ENCODE data around the gene MDC1.
"Not testable (repeated sequence)": the region's sequence is repeated elsewhere in the genome, so short reads cannot be mapped to it uniquely, and the experiment has no call there.

MDC1 gene, protein sequence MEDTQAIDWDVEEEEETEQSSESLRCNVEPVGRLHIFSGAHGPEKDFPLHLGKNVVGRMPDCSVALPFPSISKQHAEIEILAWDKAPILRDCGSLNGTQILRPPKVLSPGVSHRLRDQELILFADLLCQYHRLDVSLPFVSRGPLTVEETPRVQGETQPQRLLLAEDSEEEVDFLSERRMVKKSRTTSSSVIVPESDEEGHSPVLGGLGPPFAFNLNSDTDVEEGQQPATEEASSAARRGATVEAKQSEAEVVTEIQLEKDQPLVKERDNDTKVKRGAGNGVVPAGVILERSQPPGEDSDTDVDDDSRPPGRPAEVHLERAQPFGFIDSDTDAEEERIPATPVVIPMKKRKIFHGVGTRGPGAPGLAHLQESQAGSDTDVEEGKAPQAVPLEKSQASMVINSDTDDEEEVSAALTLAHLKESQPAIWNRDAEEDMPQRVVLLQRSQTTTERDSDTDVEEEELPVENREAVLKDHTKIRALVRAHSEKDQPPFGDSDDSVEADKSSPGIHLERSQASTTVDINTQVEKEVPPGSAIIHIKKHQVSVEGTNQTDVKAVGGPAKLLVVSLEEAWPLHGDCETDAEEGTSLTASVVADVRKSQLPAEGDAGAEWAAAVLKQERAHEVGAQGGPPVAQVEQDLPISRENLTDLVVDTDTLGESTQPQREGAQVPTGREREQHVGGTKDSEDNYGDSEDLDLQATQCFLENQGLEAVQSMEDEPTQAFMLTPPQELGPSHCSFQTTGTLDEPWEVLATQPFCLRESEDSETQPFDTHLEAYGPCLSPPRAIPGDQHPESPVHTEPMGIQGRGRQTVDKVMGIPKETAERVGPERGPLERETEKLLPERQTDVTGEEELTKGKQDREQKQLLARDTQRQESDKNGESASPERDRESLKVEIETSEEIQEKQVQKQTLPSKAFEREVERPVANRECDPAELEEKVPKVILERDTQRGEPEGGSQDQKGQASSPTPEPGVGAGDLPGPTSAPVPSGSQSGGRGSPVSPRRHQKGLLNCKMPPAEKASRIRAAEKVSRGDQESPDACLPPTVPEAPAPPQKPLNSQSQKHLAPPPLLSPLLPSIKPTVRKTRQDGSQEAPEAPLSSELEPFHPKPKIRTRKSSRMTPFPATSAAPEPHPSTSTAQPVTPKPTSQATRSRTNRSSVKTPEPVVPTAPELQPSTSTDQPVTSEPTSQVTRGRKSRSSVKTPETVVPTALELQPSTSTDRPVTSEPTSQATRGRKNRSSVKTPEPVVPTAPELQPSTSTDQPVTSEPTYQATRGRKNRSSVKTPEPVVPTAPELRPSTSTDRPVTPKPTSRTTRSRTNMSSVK (N-terminal part only)

GRCh38 chr6:30717129-30717844 is at the start of gene MDC1:
Gene MDC1, minus strand, starts transcription at chr6:30717281. Its CDS starts 2,106 bp downstream, at chr6:30715175.
- peak; percentile 92 to 99 (median 98) for DNase-seq (ENCODE audit: low read depth in 3 of 3, low spot score in 1 of 3)

- DNase-seq (ENCODE audit: low read depth in 3 of 3, low spot score in 1 of 3): no peak
These were observed 49.5 kb upstream of the MDC1 start for GRCh38 chr6:30766461-30767157.

- DNase-seq (ENCODE audit: low read depth in 3 of 3, low spot score in 1 of 3): not testable (repeated sequence)
These were observed 48.4 kb upstream of the MDC1 start for GRCh38 chr6:30765495-30765894.

GRCh38 chr6:30764490-30765043 is 47.5 kb upstream of the MDC1 start:
- DNase-seq (ENCODE audit: low read depth in 3 of 3, low spot score in 1 of 3): not testable (repeated sequence)

- no peak for DNase-seq (ENCODE audit: low read depth in 3 of 3, low spot score in 1 of 3)
These were observed 46.8 kb upstream of the MDC1 start for GRCh38 chr6:30763618-30764489.

DNA sequence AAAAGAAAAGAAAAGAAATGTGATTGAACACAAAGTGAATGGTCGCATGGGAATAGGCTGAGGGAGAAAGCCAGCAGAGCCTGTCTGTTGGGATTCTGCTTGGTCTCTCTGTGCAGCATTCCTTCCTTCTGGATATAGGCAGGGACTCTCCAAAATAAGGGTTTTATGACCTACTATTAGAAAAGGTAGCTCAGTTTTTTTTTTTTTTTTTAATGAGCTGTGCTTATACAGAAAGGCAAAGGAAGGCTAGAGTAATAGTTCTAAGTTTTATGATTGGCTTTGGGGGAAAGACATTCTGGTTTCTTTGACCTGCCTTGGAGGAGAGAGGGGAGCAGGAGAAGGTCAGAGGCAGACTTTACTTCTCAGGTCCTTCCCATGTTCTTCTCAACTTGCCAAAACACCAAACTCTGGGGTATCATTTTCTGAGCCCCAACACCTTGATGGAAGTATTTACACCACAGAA is 46.1 kb upstream of the MDC1 start:
- DNase-seq (ENCODE audit: low read depth in 3 of 3, low spot score in 1 of 3): no peak

DNA sequence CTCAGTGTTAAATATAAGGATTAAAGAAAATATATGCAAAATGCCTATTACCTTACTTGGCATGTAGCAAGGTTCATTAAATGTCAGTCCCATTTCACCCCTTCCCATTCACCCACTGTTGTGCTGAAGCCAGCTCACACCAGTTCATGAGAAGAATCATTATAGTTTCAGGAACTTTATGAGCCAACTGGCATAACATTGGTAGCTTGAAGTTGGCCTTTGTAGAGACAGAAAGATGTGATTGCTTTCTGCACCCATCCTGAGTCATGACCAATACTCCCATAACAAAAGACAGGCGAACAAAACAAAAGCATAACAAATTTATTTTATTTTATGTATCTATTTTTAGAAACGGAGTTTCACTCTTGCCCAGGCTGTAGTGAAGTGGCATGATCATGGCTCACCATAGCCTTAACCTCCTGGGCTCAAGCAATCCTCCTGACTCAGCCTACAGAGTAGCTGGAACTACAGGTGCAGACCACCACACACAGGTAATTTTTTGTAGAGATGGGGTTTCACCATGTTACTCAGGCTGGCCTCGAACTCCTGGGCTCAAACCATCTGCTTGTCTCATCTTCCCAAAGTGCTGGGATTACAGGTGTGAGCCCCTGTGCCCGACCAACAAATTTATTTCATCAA is 44.8 kb upstream of the MDC1 start:
- no peak for DNase-seq (ENCODE audit: low read depth in 3 of 3, low spot score in 1 of 3)

GRCh38 chr6:30760549-30760948 is 43.5 kb upstream of the MDC1 start:
- DNase-seq (ENCODE audit: low read depth in 3 of 3, low spot score in 1 of 3): no peak

DNA sequence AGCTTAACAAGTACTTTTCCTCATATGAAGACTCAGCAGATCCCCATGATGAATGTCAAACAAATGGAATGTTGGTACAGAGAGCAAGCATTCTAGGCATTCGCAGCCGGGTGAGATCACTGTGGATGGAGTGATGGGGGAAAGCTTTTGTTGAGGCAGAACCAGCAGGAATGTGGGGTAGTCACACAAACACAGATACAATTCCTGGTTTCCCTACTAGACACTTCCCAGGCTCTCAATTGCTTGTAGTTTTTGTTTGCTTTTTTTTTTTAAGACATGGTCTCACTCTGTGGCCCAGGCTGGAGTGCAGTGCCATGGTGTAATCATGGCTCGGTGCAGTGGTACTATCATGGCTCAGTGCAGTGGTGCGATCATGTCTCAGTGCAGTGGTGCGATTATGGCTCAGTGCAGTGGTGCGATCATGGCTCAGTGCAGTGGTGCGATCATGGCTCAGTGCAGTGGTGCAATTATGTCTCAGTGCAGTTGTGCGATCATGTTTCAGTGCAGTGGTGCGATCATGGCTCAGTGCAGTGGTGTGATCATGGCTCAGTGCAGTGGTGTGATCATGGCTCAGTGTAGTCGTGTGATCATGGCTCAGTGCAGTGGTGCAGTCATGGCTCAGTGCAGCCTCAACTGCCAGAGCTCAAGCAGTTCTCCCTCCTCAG is 42.6 kb upstream of the MDC1 start:
- no peak for DNase-seq (ENCODE audit: low read depth in 3 of 3, low spot score in 1 of 3)

DNA sequence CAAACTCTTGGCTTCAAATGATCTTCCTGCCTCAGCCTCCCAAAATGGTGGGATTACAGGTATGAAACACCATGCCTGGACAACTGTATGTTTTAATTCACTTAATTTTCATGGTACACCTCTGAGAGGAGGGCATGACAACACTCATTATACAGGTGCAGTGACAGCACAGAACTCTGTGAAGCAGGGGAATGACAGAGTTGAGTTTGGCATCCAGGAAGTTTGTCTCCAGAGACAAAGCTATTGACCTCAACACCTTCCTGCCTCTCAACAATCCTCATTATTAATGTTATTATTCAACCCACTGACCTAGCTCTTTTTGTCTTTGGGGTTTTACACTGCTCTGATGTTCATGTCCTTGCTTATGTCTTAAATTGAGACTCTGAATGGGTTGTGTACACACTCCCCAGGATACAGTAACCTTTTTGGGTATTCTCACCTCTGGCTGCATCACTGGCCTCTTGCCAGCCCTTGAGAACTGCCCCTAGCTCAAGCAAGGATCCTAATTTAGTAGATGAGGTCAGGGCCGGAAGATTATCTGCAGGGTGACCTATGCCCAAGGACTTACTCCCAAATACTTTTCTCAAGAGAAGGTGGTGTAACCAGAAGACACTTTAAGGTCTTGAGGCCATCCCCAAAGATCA is 40.3 kb upstream of the MDC1 start:
- DNase-seq (ENCODE audit: low read depth in 3 of 3, low spot score in 1 of 3): no peak

DNA sequence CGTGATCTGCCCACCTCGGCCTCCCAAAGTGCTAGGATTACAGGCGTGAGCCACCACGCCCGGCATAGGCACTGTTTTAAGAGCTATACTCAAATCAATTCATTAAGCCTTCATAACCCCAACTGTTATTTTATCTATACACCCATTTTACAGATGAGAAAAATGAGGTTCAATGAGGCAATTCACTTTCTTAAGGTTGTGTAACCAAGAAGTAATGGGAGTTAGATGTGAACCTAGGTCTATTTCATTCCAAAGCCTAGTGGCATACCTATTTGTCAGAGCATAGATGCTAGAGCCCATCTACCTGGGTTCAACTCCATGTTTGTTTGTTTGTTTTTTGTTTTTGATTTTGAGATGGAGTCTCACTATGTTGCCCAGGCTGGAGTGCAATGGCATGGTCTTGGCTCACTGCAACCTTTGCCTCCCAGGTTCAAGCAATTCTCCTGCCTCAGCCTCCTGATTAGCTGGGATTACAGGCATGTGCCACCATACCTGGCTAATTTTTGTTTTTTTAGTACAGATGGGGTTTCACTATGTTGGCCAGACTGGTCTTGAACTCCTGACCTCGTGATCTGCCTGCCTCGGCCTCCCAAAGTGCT is 39.4 kb upstream of the MDC1 start:
- not testable (repeated sequence) for DNase-seq (ENCODE audit: low read depth in 3 of 3, low spot score in 1 of 3)

DNA sequence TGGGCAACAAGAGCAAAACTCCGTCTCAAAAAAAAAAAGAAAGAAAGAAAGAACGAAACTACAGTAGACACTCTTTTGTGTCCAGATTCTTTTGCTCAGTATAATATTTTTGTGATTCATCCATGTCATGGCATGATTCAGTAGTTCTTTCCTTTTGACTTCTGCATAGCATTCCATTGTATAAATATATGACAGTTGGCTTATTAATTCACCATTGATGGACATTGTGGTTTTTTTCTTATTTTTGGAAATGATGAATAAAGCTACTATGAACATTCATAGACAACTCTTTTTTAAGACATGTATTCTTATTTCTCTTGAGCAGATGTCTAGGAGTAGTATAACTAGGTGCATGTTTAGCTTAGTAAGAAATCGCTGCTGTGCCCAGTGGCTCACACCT is 37.5 kb upstream of the MDC1 start:
- no peak for DNase-seq (ENCODE audit: low read depth in 3 of 3, low spot score in 1 of 3)

DNA sequence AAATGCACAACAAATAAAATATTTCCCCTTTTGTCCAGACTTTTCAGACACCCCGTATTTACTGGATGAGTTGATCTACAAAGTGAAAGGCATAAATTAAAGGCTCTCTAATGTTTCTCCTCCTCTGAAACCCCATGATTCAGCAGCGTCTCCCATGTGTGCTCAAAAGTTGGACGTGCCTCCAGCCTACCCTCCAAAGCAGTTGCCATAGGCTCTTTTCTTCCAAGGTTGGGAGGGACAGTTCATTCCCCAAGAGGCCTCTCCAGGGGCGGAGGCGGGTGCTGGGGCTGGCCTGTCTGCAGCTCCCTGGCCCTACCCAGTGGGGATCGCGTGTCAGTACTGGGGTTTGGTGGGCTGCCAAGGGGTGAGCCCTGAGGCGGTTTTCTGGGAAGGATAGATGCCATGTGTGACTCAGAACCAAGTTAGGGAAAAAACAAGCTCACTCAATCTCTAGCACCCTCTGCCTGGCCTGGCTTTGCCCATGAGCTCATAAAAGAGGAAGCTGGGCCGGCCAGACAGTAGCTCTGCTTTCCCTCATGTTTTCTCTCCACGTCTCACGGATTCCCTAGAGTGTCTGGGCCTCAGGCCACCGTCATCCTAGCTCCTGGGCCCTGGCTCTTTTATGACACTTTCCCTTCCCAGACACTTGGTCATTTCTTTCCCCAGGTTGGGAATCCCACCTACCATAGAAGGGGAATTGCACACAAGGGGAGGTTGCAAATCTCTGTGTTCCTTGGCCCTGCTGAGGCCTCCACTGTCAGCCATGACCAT is 35.3 kb upstream of the MDC1 start:
- DNase-seq (ENCODE audit: low read depth in 3 of 3, low spot score in 1 of 3): no peak

GRCh38 chr6:30750379-30750668 is 33.2 kb upstream of the MDC1 start:
- DNase-seq (ENCODE audit: low read depth in 3 of 3, low spot score in 1 of 3): no peak

DNA sequence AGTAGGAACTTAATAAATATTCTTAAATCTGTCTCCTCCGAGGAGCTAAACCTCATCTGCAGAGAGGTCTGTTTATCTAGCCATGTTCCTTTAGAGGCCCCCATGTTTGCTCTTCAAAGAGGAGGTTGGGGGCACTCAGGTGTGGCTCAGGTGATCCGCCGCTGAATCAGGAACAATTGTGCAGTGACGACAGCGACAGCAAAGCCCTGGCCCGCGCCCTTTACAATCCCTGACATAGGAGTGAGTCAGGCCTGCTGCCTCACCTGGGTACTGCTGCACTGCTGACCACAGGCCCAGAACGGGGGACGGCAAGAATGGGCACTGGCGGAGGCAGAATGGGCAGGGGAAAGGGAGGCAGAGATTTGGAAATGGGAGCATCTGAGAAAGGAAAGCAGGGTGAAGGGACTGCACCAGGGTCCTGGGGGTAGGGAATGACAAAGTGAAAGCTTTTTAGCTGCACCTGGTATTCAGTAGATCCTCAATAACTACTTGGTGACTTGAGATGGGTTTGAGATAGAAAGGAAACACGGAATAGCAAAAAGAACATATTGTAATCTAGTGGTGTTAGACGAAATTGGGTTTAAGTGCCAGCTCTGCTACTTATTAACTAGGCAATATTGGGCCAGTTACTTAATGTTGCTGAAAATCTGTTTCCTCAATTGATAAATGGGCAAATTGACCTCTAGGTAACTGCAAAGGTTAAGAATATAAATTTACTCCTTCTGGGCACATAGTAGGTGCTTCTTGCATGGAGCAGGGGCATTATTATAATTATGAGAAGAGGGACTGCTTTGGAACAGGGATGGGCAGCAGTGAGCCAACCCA is 32.7 kb upstream of the MDC1 start:
- no peak for DNase-seq (ENCODE audit: low read depth in 3 of 3, low spot score in 1 of 3)

Measured in stimulated activated CD4-positive, alpha-beta T cell treated with anti-CD3 and anti-CD28 coated beads, TNF-alpha, amount 100 ng/mL, for 1 hour (primary cell).